ACC112 (cell line): ENCODE measurements around the gene LRRK1.

Experiments
- H2AFZ ChIP-seq: fragments of 200-600 bp; sonication (generic); one replicate; pipeline ENCODE4 v1.6.0; 2017; ENCODE audit warnings: antibody characterized with exemption, low read length; ENCODE audit not compliant: unreplicated experiment
- H3K27ac ChIP-seq: fragments of 200-600 bp; sonication (generic); 2 replicates; pipeline ENCODE4 v1.5.1; 2014; ENCODE audit warnings: low read depth, mild to moderate bottlenecking, antibody characterized with exemption, low read length, moderate library complexity
- H3K27me3 ChIP-seq: fragments of 200-600 bp; sonication (generic); 2 replicates; pipeline ENCODE4 v1.6.1; 2014; ENCODE audit warnings: mild to moderate bottlenecking, antibody characterized with exemption, low read length, moderate library complexity, mixed read lengths; ENCODE audit not compliant: insufficient read depth
- H3K36me3 ChIP-seq: fragments of 200-600 bp; sonication (generic); 2 replicates; pipeline ENCODE4 v1.6.1; 2016; ENCODE audit warnings: mild to moderate bottlenecking, antibody characterized with exemption, low read length, moderate library complexity, mixed read lengths; ENCODE audit not compliant: insufficient read depth
- H3K4me1 ChIP-seq: fragments of 200-600 bp; sonication (generic); one replicate; pipeline ENCODE4 v1.6.1; 2016; ENCODE audit warnings: low read length, mixed read lengths; ENCODE audit not compliant: insufficient read depth, unreplicated experiment, control insufficient read depth
- H3K4me3 ChIP-seq: fragments of 200-600 bp; sonication (generic); 2 replicates; pipeline ENCODE4 v1.5.1; 2014; ENCODE audit warnings: mild to moderate bottlenecking, low read depth, low read length
- H3K79me2 ChIP-seq: fragments of 200-600 bp; sonication (generic); one replicate; pipeline ENCODE4 v1.6.0; 2016; ENCODE audit warnings: low read length; ENCODE audit not compliant: control insufficient read depth, unreplicated experiment, insufficient read depth

LRRK1 gene

DNA sequence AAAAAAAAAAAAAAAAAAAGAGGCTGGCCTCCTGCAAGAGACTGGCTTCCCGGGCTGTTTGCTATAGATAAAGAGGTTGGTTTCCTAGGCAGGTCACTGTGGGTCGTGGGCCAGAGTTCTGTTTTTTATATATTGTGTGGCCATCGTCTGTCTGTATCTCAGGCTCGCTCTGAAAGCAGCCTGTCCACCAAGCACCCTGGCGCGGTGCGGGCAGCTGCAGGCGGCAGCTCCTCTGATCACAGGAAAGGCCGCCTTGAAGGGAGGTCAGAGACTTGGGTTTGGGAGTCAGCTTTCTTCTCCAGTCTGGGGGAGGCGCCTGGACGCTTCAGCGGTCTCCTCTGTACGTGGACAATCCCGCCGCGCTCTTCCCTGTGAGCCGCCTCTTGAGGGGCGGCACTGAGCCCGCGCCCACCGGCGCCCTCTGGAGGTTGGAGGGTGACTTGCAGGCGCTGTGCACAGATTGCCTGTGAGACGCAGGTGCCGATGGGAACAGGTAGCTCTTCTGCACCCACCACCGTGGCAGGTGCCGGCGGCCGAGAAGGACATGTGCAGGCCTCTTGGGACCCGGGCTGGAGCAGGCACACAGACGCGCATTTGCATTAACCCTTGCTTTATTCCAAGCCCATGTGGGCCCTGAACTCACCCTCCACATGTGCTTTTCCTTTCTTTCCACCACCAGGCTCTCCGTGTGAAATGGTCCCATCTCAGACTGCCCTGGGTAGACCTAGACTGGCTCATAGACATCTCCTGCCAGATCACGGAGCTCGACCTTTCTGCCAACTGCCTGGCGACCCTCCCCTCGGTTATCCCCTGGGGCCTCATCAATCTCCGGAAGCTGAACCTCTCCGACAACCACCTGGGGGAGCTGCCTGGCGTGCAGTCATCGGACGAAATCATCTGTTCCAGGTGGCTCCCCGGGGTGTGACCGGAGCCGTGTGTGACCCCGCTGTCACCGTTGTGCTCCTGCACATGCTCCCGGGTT lies 89.3 kb downstream of the LRRK1 start:
- H3K27ac ChIP-seq, result no peak overlapping the region
- H3K79me2 ChIP-seq, result no peaks in the 10 kb centered on the region
- no peak overlapping the region for H3K4me3 ChIP-seq
- no peak overlapping the region for H2AFZ ChIP-seq
- no peaks in the 10 kb centered on the region for H3K27me3 ChIP-seq
- peaks cover 19% of the 10 kb centered on the region for H3K36me3 ChIP-seq
- H3K4me1 ChIP-seq, result peaks cover 11% of the 10 kb centered on the region

DNA sequence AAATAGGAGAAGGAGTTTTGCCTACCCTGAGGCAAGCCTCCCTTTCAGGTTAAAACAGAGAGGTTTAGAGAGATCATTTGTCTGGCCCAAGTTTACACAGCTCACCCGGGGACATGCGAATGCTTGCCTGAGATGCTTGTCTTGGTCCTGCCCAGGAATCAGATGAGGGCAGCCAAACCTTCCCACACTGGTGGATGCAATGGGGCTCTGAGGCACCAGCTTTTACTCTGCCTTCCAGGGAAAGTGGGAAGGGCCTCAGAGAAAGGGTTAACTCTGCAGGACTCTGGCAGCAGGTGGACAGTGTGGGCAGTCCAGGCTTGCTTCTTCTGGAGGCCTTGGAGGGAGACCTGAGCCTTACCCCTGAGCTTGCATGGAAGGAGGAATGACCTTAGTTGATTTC lies 90.0 kb downstream of the LRRK1 start:
- no peak overlapping the region for H2AFZ ChIP-seq
- peaks cover 18% of the 10 kb centered on the region for H3K36me3 ChIP-seq
- peaks cover 11% of the 10 kb centered on the region for H3K4me1 ChIP-seq
- no peaks in the 10 kb centered on the region for H3K79me2 ChIP-seq
- H3K4me3 ChIP-seq, result no peak overlapping the region
- no peak overlapping the region for H3K27ac ChIP-seq
- no peaks in the 10 kb centered on the region for H3K27me3 ChIP-seq

DNA sequence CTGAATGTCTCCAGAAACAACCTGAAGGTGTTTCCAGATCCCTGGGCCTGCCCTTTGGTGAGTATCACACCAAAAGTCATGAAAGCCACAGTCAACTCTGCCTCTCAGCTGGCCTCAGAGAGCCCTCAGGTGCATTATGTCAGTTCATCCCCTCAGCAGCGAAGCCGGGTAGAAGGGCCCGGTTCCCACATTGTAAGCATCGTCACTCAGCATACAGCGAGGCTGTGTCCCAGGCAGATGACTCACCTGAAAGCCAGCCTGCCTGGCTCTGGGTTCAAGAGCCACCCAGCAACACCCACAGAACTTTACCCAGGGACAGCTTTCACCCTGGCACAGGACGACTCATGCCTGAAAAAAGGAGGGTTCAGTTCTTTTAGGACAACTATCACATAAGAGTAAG lies 91.6 kb downstream of the LRRK1 start:
- H3K27me3 ChIP-seq, result no peaks in the 10 kb centered on the region
- no peak overlapping the region for H3K27ac ChIP-seq
- no peaks in the 10 kb centered on the region for H3K79me2 ChIP-seq
- H3K36me3 ChIP-seq, result peaks cover 7% of the 10 kb centered on the region; the same call in 1 of the 2 replicates
- H3K4me3 ChIP-seq, result no peak overlapping the region
- H2AFZ ChIP-seq, result no peak overlapping the region
- H3K4me1 ChIP-seq, result peaks cover 11% of the 10 kb centered on the region

DNA sequence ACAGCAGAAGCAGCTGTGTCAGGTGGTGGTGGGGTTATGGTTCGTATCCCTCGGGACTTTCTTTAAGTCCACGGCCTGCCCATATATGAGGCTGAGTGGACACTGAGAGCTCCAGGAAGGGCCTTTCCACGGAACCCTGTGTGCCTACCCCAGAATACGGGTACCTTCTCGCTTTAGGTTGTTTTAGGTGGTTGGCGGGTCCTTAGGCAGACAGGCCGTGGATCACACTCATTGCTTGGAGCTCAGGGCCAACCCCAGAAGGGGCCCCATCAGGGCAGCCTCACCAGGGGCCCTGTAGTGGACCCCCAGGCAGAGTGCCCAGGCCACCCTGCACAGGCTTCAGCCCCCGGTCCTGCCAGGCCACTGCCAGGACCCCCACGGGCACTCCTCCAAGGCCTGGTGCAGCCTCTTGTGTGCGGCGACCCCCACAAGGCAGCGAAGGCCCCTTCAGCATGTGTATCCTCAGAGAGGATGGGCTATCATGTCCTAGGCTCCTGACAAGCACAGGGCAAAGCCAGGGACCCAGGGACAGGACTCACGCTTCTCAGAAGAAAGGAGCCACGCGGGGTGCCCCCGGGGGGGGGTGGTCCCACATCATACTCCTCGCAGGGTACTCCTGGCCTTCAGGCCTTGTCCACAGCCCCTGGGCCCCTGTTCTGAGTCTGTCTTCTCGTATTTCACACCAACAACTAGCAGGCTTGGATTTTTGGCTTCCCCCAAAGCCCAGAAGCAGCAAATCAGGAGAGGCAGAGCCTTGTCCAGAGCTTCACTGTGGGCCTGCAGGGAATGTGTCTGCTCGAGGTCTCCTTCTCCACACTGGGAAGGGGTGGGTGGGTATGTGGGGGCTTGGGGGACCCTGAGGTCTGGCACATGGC lies 93.4 kb downstream of the LRRK1 start:
- Histone ChIP-seq H2AFZ (no peak overlapping the region), H3K4me1 (peaks cover 5% of the 10 kb centered on the region), H3K4me3 (no peak overlapping the region), H3K36me3 (peaks cover 19% of the 10 kb centered on the region; the same call in 1 of the 2 replicates), H3K27ac (no peak overlapping the region), H3K27me3 (no peaks in the 10 kb centered on the region), H3K79me2 (no peaks in the 10 kb centered on the region)

DNA sequence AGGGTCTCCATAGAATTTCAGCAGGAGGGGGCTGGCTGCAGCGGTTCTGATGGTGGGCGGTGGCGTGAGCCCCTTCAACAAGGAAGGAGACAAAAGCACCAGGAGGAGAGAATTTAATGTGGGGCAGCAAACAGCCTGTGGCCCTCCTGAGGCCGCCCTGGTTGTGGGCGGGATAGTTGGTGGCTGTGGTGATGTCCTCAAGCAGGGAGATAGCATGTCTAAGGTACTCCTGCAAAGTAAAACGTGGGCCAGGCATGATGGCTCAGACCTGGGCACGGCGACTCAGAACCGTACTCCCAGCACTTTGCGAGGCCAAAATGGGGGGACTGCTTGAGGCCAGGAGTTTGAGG lies 94.0 kb downstream of the LRRK1 start:
- H3K79me2 ChIP-seq, result no peaks in the 10 kb centered on the region
- H3K27ac ChIP-seq, result no peak overlapping the region
- H3K4me3 ChIP-seq, result no peak overlapping the region
- peaks cover 21% of the 10 kb centered on the region; the same call in 1 of the 2 replicates for H3K36me3 ChIP-seq
- no peak overlapping the region for H2AFZ ChIP-seq
- H3K27me3 ChIP-seq, result no peaks in the 10 kb centered on the region
- peaks cover 5% of the 10 kb centered on the region for H3K4me1 ChIP-seq

DNA sequence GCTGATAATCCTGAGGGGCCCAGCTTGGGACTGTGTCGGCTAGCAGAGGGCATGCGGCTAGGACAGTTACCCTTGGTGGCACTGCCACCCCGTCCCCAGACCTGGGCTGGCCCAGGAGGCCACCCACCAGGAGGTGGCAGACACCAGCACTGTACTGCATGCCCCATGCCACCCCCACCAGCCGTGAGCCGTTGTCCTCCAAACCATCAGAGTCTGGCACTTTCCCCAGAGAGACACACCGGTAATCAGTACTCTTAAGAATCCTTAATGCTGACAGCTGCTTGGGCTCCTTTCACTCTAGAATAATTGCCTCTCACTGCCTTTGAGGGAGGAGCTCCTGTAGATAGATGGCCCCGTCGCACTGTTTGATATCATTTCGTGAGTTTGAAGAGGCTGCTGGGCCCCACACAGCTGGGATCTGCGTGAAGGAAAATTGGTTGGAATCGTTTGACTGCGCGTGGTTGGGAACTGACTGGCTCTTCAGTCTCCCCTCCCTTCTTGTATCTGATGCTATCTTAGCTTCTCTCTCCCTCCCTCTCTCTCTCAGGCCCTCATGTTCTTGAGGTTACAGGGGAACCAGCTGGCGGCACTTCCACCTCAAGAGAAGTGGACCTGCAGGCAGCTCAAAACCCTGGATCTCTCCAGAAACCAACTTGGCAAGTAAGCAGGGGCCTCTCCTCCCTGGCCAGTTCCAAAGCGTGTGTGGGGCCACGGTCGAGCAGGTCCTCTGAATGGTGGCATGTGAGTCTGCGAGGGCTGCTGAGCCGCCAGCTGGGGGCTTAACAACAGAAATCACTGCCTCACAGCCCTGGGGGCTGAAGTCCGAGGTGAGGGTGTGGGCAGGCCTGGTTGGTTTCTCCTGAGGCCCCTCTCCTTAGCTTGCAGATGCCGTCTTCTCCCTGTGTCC lies 94.9 kb downstream of the LRRK1 start:
- H3K4me1 ChIP-seq, result peaks cover 5% of the 10 kb centered on the region
- peaks cover 21% of the 10 kb centered on the region; the same call in 1 of the 2 replicates for H3K36me3 ChIP-seq
- no peak overlapping the region for H2AFZ ChIP-seq
- no peak overlapping the region for H3K4me3 ChIP-seq
- no peak overlapping the region for H3K27ac ChIP-seq
- no peaks in the 10 kb centered on the region for H3K79me2 ChIP-seq
- no peaks in the 10 kb centered on the region for H3K27me3 ChIP-seq

DNA sequence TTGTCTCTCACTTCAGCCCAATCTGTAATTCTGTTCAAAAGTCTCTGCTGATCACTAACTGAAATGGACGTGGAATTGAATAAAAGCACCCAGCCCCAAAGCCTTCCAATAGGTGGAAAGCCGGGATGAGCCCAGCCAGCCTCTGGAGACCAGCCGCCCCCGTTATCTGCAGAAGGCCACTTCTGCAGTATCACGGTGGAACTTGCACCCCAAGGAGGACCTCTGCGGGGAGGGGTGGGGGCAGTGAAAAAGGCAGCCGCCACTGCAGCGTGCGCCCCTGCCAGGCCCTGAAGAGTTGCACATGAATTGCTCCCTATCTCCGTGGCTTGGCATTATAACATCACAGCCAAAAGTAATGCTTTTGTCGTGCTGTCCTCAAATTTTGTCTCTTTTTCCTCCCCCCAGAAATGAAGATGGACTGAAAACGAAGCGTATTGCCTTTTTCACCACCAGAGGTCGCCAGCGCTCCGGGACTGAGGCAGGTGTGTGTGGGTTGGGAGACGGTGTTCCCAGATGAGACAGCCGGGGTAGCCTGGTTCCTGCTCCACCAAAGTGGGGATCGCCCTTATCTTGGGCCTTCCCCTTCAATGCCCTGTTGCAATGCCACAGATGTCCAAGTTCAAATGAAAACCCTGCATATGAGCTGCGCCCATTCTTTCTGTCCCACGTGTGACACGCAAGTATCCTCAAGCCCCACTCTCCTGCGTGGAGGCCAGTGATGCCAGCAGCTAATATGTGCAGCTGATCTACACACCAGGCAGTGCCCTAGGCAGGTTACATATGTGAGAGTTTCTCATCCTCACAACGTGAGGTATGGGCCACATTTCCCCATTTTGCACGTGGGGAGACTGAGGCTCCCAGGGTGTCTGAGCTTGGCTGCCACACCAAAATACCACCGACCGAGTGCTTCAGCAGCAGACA lies 96.0 kb downstream of the LRRK1 start:
- no peaks in the 10 kb centered on the region for H3K27me3 ChIP-seq
- H3K27ac ChIP-seq, result no peak overlapping the region
- H3K4me1 ChIP-seq, result peaks cover 5% of the 10 kb centered on the region
- H3K36me3 ChIP-seq, result peaks cover 21% of the 10 kb centered on the region; the same call in 1 of the 2 replicates
- no peak overlapping the region for H3K4me3 ChIP-seq
- no peaks in the 10 kb centered on the region for H3K79me2 ChIP-seq
- H2AFZ ChIP-seq, result no peak overlapping the region

DNA sequence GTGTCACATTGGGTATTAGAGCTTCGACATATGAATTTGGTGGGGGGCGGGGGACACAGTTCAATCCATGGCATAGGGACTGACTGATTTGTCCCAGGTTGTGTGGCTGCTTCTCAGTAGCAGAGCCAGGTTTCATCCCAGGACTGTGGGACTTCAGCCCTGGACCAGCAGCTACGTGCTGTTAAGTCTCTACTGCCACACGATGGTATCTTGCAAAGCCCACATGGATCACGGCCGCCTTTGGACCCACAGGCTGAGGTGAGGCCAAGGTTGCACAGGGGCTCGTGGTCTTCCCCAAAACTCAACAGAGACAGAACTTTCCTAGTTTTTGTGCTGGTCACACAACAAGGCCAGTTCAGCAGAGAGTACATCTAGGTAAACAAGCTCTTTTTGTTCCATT lies 97.4 kb downstream of the LRRK1 start:
- H3K4me1 ChIP-seq, result no peaks in the 10 kb centered on the region
- no peak overlapping the region for H3K4me3 ChIP-seq
- no peak overlapping the region for H3K27ac ChIP-seq
- H2AFZ ChIP-seq, result no peak overlapping the region
- no peaks in the 10 kb centered on the region for H3K79me2 ChIP-seq
- no peaks in the 10 kb centered on the region for H3K27me3 ChIP-seq
- peaks cover 17% of the 10 kb centered on the region; the same call in 1 of the 2 replicates for H3K36me3 ChIP-seq

DNA sequence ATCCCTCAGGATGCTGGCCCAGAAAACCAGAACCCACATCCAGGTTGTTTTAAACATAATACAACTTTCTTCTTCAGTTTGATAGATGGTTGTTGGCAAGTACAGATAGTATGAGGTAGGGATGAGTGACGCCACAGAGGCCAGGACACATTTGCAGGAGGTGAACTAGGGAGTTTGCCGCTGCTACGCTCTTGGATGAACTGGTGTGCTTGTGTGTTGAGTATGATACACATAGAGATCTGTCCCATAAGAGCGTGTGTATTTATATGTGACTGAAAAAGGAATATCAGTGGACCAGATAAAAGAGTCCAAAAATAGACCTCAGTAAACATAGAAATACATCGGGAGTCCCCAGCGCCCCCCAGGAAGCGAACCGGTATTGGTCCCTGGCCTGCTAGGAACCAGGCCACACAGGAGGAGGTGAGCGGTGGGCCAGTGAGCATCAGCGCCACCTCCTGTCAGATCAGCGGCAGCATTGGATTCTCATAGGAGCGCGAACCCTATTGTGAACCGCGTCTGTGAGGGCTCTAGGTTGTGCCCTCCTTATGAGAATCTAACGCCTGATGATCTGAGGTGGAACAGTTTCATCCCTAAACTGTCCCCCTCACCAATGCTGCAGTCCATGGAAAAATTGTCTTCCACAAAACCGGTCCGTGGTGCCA lies 98.1 kb downstream of the LRRK1 start:
- Histone ChIP-seq H3K79me2 (no peaks in the 10 kb centered on the region), H3K27me3 (no peaks in the 10 kb centered on the region), H3K4me3 (no peak overlapping the region), H3K27ac (no peak overlapping the region), H3K36me3 (peaks cover 17% of the 10 kb centered on the region; the same call in 1 of the 2 replicates), H3K4me1 (no peaks in the 10 kb centered on the region), H2AFZ (no peak overlapping the region)
